HG02938 (cell line): Measurements from ENCODE around the gene ADGRG6.
"Not testable (repeated sequence)": the region's sequence is repeated elsewhere in the genome, so short reads cannot be mapped to it uniquely, and the experiment has no call there.

Experiments
- ATAC-seq: cut with Tn5 transposase; IDR thresholded peaks from one replicate; pipeline ENCODE4 v1.9.1; 2021; ENCODE audit warnings: mild to moderate bottlenecking, moderate library complexity; ENCODE audit not compliant: unreplicated experiment

The ADGRG6 gene

GRCh38 chr6:142343938-142344337 is 42.1 kb downstream of the ADGRG6 start:
- ATAC-seq: no peak

- no peak for ATAC-seq
These were observed 43.5 kb downstream of the ADGRG6 start for GRCh38 chr6:142345261-142345660.

- not testable (repeated sequence) for ATAC-seq
These were observed 44.4 kb downstream of the ADGRG6 start for GRCh38 chr6:142346166-142346565.

- ATAC-seq: no peak
These were observed 47.5 kb downstream of the ADGRG6 start for GRCh38 chr6:142349215-142349823.

- no peak for ATAC-seq
These were observed 48.5 kb downstream of the ADGRG6 start for GRCh38 chr6:142350309-142350708.

GRCh38 chr6:142353690-142354089 is 51.9 kb downstream of the ADGRG6 start:
- ATAC-seq: no peak

- ATAC-seq: no peak
These were observed 52.8 kb downstream of the ADGRG6 start for GRCh38 chr6:142354650-142355049.

GRCh38 chr6:142355520-142356174 is 53.8 kb downstream of the ADGRG6 start:
- ATAC-seq: no peak

GRCh38 chr6:142356201-142356883 is 54.5 kb downstream of the ADGRG6 start:
- ATAC-seq: no peak

- no peak for ATAC-seq
These were observed 55.0 kb downstream of the ADGRG6 start for GRCh38 chr6:142356884-142357225.

- no peak for ATAC-seq
These were observed 56.1 kb downstream of the ADGRG6 start for GRCh38 chr6:142357879-142358278.

GRCh38 chr6:142359271-142359960 is 57.6 kb downstream of the ADGRG6 start:
- ATAC-seq: no peak

GRCh38 chr6:142361345-142361744 is 59.5 kb downstream of the ADGRG6 start:
- ATAC-seq: no peak

- no peak for ATAC-seq
These were observed 60.3 kb downstream of the ADGRG6 start for GRCh38 chr6:142361779-142362750.

- ATAC-seq: no peak
These were observed 65.3 kb downstream of the ADGRG6 start for GRCh38 chr6:142367061-142367460.

GRCh38 chr6:142367501-142368018 is 65.8 kb downstream of the ADGRG6 start:
- ATAC-seq: no peak

- ATAC-seq: no peak
These were observed 67.5 kb downstream of the ADGRG6 start for GRCh38 chr6:142369266-142369665.

GRCh38 chr6:142372348-142372747 is 70.5 kb downstream of the ADGRG6 start:
- ATAC-seq: no peak

- no peak for ATAC-seq
These were observed 71.7 kb downstream of the ADGRG6 start for GRCh38 chr6:142373268-142374090.
